ENCODE results near the gene HIVEP3.

GRCh38 chr1:41847733-41848132 lies 71.0 kb downstream of the HIVEP3 start:
- TF ChIP-seq CTCF (IDR thresholded peaks at IDR 0.05; ENCODE audit: low read length) (no peak), EZH2 (IDR thresholded peaks at IDR 0.05; ENCODE audit: borderline replicate concordance, low read length) (no peak)

All from OCI-LY1 (cell line).